NCI-H446 (cell line): ENCODE data around the gene ARG1.

Experiments used
- DNase-seq, 2 experiments: peaks; one replicate each; lab custom pipeline; 2025; lab: John Stamatoyannopoulos, UW

The ARG1 gene

GRCh38 chr6:131586543-131586942, 13.5 kb downstream of the ARG1 start:
- DNase-seq, result no peak

- no peak for DNase-seq
These were observed 14.9 kb downstream of the ARG1 start for GRCh38 chr6:131587909-131588308.

- no peak for DNase-seq
These were observed 15.6 kb downstream of the ARG1 start for GRCh38 chr6:131588643-131589042.

GRCh38 chr6:131592935-131593334, 19.9 kb downstream of the ARG1 start:
- DNase-seq, result no peak

GRCh38 chr6:131594074-131594473, 21.0 kb downstream of the ARG1 start:
- no peak for DNase-seq

- no peak for DNase-seq
These were observed 24.4 kb downstream of the ARG1 start for GRCh38 chr6:131597446-131597845.

- no peak for DNase-seq
These were observed 27.7 kb downstream of the ARG1 start for GRCh38 chr6:131600716-131601115.

- DNase-seq, result no peak
These were observed 29.8 kb downstream of the ARG1 start for GRCh38 chr6:131602781-131603312.

GRCh38 chr6:131613296-131613925, 40.4 kb downstream of the ARG1 start:
- no peak for DNase-seq

GRCh38 chr6:131615275-131615674, 42.2 kb downstream of the ARG1 start:
- no peak for DNase-seq

GRCh38 chr6:131627724-131628682, 55.0 kb downstream of the ARG1 start, which contains the start of gene MED23:
Gene MED23, minus strand, starts transcription at chr6:131628242. Its CDS starts 193 bp downstream, at chr6:131628049.
- DNase-seq, result peak; percentile 81 to 92

- DNase-seq, result no peak
These were observed 55.7 kb downstream of the ARG1 start for GRCh38 chr6:131628726-131629125.

- no peak for DNase-seq
These were observed 56.6 kb downstream of the ARG1 start for GRCh38 chr6:131629651-131630050.

GRCh38 chr6:131631625-131632289, 58.7 kb downstream of the ARG1 start:
- DNase-seq, result no peak
